Kidney (tissue), 14 donors: ENCODE measurements around the gene EPHB1. TPM values are rescaled to one million over a fixed set of nuclear protein-coding genes. Genes with fewer than 3 reads are reported as not detected.

ENCODE experiments used
- DNase-seq, 5 donors: peaks; one replicate each; pipeline ENCODE4 v3.0.0-alpha.2; 2013 to 2020
- FAIRE-seq: peaks from 2 replicates; lab custom pipeline; 2012; peaks lifted over from hg19 to GRCh38; lab: Jason Lieb, UNC
- H3K27ac ChIP-seq, 2 donors: one replicate each; pipeline ENCODE4 v1.7.0; 2013; ENCODE audit warnings: low read depth in 2 of 2, low read length in 2 of 2, inconsistent platforms in 1 of 2
- H3K27me3 ChIP-seq: one replicate; pipeline ENCODE4 v1.7.1; 2013; ENCODE audit warnings: low read length, inconsistent platforms; ENCODE audit not compliant: control insufficient read depth, insufficient read depth
- H3K36me3 ChIP-seq, 3 donors: one replicate each; pipeline versions ENCODE4 v1.7.0 to v1.7.1; 2013; ENCODE audit warnings: low read length in 3 of 3, control low read depth in 1 of 3, inconsistent platforms in 1 of 3; ENCODE audit not compliant: insufficient read depth in 3 of 3, control insufficient read depth in 2 of 3
- H3K4me1 ChIP-seq, 3 donors: one replicate each; pipeline versions ENCODE4 v1.7.0 to v1.7.1; 2013; ENCODE audit warnings: low read length in 3 of 3, inconsistent platforms in 1 of 3, low read depth in 1 of 3; ENCODE audit not compliant: control insufficient read depth in 2 of 3, insufficient read depth in 2 of 3
- H3K4me3 ChIP-seq, 3 donors: one replicate each; pipeline versions ENCODE4 v1.7.0 to v1.8.1; 2013; ENCODE audit warnings: low read length in 3 of 3, control low read depth in 1 of 3, inconsistent platforms in 1 of 3
- H3K9ac ChIP-seq, 3 donors: one replicate each; pipeline versions ENCODE4 v1.7.0 to v1.7.1; 2013; ENCODE audit warnings: low read length in 3 of 3, control low read depth in 1 of 3, inconsistent platforms in 1 of 3
- H3K9me3 ChIP-seq, 3 donors: one replicate each; pipeline versions ENCODE4 v1.7.0 to v1.7.1; 2013; ENCODE audit warnings: low read length in 3 of 3, control low read depth in 1 of 3, inconsistent platforms in 1 of 3; ENCODE audit not compliant: control insufficient read depth in 2 of 3, insufficient read depth in 1 of 3
- CTCF ChIP-seq: IDR thresholded peaks from 3 replicates; pipeline ENCODE4 v1.5.1; 2012; ENCODE audit warnings: mild to moderate bottlenecking, moderate library complexity, borderline replicate concordance; ENCODE audit not compliant: insufficient read depth; ENCODE audit errors: extremely low read depth
- intact Hi-C: fragments of 100-400 bp; cut with DNase I; formaldehyde crosslinking; loops from one replicate; pipeline ENCODE4 v1.11.1; 2022
- polyA plus RNA-seq: library from polyadenylated mRNA; stranded (reverse); fragments of 350-450 nt; fragmentation: Illumina TruSeq; extraction: RNeasy Lipid Tissue Mini Kit (QIAGEN cat#74804); gene quantifications from one replicate; pipeline ENCODE4 v1.2.3, GENCODE V29; 2014; ENCODE audit warnings: low read depth, low replicate concordance; ENCODE audit not compliant: insufficient read depth
- total RNA-seq: library from RNA; stranded (reverse); fragmentation: NEBNext Ultra II Directional; extraction: Animal tissue kit (Norgen Biotek cat#: 25700); gene quantifications from one replicate; pipeline ENCODE4 v1.2.1, GENCODE V29; 2021
- donor health status: control.
- donor health status: control.
- donor health status: control.
- donor health status: control.
- donor health status: control.
- donor health status: DM: yes; HTN: yes; CAD: no.
- donor health status: Normal renal cell carcinoma (clear cell type).

EPHB1 gene
- total and polyA plus RNA-seq, 2 donors from 2014 or later, result 0.39 to 3.2 TPM

- no peak overlapping the region for H3K4me3 ChIP-seq
- peaks cover 0 to 12% (median 0%) of the 10 kb centered on the region in 3 donors for H3K9me3 ChIP-seq
- no peak overlapping the region for H3K9ac ChIP-seq
- no peaks in the 10 kb centered on the region for H3K27me3 ChIP-seq
- H3K4me1 ChIP-seq, result no peaks in the 10 kb centered on the region
- DNase-seq (no peak), FAIRE-seq (no peak)
- no peak overlapping the region for H3K27ac ChIP-seq
- no peak for TF ChIP-seq CTCF
- intact Hi-C loops, result no loop called here
- no peaks in the 10 kb centered on the region for H3K36me3 ChIP-seq
Observed at GRCh38 chr3:134952371-134952770, 157.3 kb downstream of the EPHB1 start.

DNA sequence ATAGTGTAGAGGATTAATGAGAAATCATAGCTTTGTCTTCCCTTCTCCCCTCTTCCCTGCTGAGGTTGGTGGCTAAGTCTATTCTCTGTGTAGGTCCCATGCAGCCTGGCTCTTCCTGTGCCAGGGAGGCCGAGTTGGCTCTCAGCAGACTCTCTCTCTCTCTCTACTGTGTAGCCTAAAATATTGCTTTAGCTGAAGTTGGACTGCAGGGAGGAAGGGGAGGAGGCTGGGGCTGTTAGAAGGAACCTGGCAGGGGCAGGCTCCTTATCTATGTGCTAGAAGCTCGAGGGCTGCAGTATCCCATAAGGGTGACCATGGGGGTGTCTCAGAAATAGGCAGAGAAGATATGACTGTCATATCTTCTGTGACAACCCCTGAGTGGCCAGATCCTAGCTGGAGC, 160.8 kb downstream of the EPHB1 start:
- Histone ChIP-seq H3K4me1 (no peaks in the 10 kb centered on the region), H3K4me3 (no peak overlapping the region), H3K27me3 (no peaks in the 10 kb centered on the region), H3K27ac (no peak overlapping the region), H3K36me3 (no peaks in the 10 kb centered on the region), H3K9ac (no peak overlapping the region), H3K9me3 (peaks cover 0 to 7% (median 0%) of the 10 kb centered on the region in 3 donors)
- FAIRE-seq, result no peak
- intact Hi-C loops, result no loop called here
- DNase-seq, result no peak
- TF ChIP-seq CTCF, result no peak

- TF ChIP-seq CTCF, result no peak
- FAIRE-seq, result no peak
Observed at GRCh38 chr3:134956395-134956794, 161.3 kb downstream of the EPHB1 start.

GRCh38 chr3:134956844-134957243, 161.8 kb downstream of the EPHB1 start:
- H3K27me3 ChIP-seq, result no peaks in the 10 kb centered on the region
- H3K9me3 ChIP-seq, result no peaks in the 10 kb centered on the region
- TF ChIP-seq CTCF, result no peak
- no peak for FAIRE-seq
- H3K4me3 ChIP-seq, result no peak overlapping the region
- no peak overlapping the region for H3K27ac ChIP-seq
- H3K9ac ChIP-seq, result no peak overlapping the region
- no peaks in the 10 kb centered on the region for H3K36me3 ChIP-seq
- no peak for DNase-seq
- no peaks in the 10 kb centered on the region for H3K4me1 ChIP-seq
- intact Hi-C loops, result no loop called here

More at GRCh38 chr3:134956395-134956794, 161.3 kb downstream of the EPHB1 start:
- Histone ChIP-seq H3K27me3 (no peaks in the 10 kb centered on the region), H3K27ac (no peak overlapping the region), H3K4me3 (no peak overlapping the region), H3K4me1 (no peaks in the 10 kb centered on the region), H3K9me3 (peaks cover 0 to 2% (median 0%) of the 10 kb centered on the region in 3 donors), H3K36me3 (no peaks in the 10 kb centered on the region), H3K9ac (no peak overlapping the region)
- no peak for DNase-seq
- intact Hi-C loops, result no loop called here
